ENCODE measurements around the gene CBARP.

CBARP gene, protein sequence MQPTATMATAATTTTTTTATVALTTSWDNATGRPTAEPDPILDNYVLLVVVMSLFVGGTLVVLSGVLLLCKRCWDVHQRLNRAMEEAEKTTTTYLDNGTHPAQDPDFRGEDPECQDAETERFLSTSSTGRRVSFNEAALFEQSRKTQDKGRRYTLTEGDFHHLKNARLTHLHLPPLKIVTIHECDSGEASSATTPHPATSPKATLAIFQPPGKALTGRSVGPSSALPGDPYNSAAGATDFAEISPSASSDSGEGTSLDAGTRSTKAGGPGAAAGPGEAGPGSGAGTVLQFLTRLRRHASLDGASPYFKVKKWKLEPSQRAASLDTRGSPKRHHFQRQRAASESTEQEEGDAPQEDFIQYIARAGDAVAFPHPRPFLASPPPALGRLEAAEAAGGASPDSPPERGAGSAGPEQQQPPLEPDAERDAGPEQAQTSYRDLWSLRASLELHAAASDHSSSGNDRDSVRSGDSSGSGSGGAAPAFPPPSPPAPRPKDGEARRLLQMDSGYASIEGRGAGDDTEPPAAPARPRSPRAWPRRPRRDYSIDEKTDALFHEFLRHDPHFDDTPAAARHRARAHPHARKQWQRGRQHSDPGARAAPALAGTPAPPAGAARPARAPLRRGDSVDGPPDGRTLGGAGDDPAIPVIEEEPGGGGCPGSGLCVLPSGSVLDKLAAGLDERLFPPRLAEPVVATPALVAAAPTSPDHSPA
- total RNA-seq, result 0 to 1.1 (median 0.50) reads per million in 9 experiments

DNA sequence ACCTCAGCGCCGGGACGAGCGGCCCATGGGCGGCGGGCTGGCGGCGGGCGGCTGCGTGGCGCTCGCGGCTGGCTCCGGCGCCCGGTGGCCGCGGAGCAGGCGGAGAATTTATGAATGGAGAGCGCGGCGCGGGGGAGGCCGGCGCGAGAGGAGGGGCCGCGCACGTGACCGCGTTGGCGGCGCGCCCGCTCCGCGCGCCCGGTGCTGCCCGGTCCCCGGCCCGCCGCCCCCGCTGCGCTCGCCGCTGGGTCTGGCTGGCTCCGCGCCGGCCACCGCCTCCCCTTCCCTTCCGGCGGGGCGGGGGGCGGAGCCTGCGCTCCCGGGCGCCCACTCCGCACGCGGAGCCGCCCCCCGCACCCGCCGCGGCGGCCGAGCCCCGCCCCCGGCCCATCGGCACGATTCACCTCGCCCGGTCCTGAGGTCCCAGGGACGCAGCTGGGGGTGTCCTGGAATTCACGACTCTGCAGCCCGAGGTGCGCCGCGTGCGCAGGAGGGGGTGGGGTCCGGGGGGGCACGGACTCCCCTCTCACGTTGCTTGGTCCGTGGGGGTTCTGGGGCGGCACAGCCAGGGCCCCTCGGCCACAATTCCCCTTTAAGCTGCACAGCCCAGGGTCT lies at the start of gene CBARP:
Gene CBARP (minus strand): TSS at position 252 of the 615 bp plus-strand sequence. CDS start 1,905 bp downstream, outside the sequence.
- H3K27ac Mint-ChIP-seq, result peak within 1 kb of the TSS; percentile 77 to 81
- H3K4me1 Mint-ChIP-seq (ENCODE audit: low read depth in 2 of 2), result peaks cover 18 to 23% of the 10 kb centered on the region in 2 donors

DNA sequence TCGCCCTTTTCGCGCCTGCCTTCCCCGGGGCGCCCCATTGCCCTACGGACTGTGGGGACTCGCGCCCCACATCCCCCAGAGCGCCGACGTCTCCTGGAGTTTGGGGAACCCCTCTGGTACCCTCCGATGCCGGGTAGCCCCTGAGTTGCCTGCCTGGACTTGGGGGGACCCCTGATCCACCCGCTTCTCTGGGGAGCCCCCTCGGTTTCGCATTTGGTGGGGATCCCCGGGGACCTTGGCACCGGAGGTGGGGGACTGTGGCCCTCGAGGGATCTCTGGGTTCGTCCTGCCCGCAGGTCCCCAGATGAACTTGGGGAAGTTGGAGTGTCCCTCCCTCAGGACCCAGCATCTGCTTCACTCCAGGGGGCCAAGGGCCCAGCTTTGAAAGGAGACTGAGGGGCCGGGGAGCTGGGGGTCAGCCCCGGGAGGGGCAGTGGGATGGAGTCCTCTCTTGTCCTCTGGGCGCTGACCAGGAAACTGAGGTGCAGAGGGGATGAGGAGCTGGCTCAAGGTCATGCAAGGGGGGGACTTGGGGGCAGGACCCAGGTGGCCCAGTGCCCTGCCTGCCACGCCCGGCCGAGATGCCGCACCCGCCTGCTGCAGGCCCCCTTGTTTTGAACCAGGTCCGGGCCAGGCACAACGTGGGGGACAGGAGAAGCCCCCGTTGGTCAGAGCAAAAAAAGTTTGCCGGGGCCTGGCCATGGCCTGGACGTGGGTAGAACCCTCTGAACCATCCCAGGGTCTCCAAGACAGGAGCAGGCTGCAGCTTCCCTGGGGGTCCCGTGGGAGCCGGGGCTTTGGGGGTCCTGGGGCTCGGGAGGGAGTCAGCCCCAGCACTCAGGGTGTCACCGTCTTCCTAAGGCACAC lies 48.9 kb upstream of the CBARP start:
- Mint-ChIP-seq H3K27ac (no peak overlapping the region), H3K27me3 (peaks cover 20 to 56% of the 10 kb centered on the region in 2 donors), H3K36me3 (ENCODE audit: insufficient read depth) (peaks cover 1% of the 10 kb centered on the region), H3K4me1 (ENCODE audit: low read depth in 2 of 2) (peaks cover 1 to 9% of the 10 kb centered on the region in 2 donors), H3K9me3 (no peaks in the 10 kb centered on the region), H3K4me3 (peak overlapping the region; percentile 74 to 79)
- DNase-seq, result no peak
- ATAC-seq (replicated peaks), result no peak

More for the DNA sequence above, at the start of gene CBARP:
- H3K9me3 Mint-ChIP-seq, result no peaks in the 10 kb centered on the region
- peak within 1 kb of the TSS; percentile 85 to 89 for H3K4me3 Mint-ChIP-seq
- H3K36me3 Mint-ChIP-seq (ENCODE audit: insufficient read depth), result peaks cover 23% of the 10 kb centered on the region
- peak; percentile 1 for ATAC-seq (replicated peaks)
- peaks cover 10 to 11% of the 10 kb centered on the region in 2 donors for H3K27me3 Mint-ChIP-seq
- DNase-seq, result no peak

DNA sequence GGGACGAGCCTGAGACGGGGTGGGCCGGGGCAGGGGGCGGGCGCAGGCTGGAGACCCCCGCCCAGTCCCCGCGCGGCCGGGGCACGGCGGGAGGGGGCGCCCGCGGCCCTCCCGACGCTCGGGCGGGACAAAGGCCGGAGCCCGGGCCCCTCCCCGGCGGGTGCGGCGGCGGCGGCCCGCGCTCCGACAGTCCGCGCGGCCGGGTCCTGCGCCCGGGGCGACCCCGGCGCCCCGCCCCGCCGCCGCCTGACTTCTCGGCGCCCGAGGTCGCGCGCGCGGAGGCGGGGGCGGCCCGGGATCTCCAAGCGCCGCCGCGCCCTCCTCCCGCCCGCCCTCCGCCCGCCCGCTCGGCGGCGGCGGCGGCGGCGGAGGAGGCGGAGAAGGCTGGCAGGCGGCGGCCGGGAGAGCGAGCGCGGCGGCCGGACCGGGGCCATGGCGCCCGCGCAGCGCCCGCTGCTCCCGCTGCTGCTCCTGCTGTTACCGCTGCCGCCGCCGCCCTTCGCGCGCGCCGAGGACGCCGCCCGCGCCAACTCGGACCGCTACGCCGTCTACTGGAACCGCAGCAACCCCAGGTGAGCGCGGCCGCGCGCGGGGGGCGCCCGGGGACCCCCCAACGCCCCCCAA lies 48.0 kb upstream of the CBARP start, which contains the start of gene EFNA2:
Gene EFNA2 (plus strand): TSS at position 137 of the 624 bp plus-strand sequence. CDS start 296 bp downstream, at position 433.
- Mint-ChIP-seq H3K27ac (no peak within 1 kb of the TSS), H3K4me1 (ENCODE audit: low read depth in 2 of 2) (peaks cover 4 to 12% of the 10 kb centered on the region in 2 donors), H3K4me3 (peak within 1 kb of the TSS; percentile 74 to 79), H3K9me3 (no peaks in the 10 kb centered on the region), H3K36me3 (ENCODE audit: insufficient read depth) (peaks cover 3% of the 10 kb centered on the region), H3K27me3 (peaks cover 20 to 56% of the 10 kb centered on the region in 2 donors)
- peak; percentile 26 for ATAC-seq (replicated peaks)
- no peak for DNase-seq

DNA sequence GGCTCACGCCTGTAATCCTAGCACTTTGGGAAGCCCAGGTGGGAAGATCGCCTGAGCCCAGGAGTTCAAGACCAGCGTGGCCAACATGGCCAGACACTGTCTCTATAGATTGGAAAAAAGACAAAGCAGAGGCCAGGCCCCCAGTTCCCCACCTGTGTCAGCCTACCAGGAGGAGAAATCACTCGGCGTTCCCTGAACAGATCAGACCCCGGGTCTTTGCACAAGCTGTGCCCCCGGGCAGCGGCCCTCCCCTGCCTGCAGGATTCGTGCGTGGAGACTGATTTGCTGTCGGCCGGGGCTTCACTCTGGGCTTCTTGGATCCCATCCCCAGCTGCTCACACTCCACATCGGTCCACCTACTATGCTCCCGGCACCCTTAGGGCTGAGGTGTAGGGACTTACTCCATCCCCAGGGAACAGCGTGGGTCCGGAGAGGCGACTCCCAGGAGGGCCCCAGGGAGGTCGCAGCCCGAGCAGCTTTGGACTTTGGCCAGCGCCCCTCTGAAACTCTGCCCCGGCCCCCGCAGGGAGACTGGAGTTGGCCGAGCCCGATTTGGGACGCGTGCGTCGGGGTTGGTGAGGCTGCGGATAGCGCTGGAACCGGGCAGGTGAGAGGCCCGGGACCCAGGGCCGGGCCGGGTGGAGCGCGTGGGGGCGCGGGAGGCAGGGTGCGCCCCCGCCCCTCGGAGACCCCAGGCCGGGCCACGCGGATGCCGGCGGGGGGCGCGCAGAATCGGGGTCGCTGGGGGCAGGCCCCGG lies 47.4 kb upstream of the CBARP start:
- Mint-ChIP-seq H3K4me1 (ENCODE audit: low read depth in 2 of 2) (peaks cover 4 to 14% of the 10 kb centered on the region in 2 donors), H3K27me3 (peaks cover 20 to 53% of the 10 kb centered on the region in 2 donors), H3K4me3 (peak overlapping the region; percentile 54), H3K36me3 (ENCODE audit: insufficient read depth) (peaks cover 4% of the 10 kb centered on the region), H3K9me3 (no peaks in the 10 kb centered on the region), H3K27ac (no peak overlapping the region)
- no peak for DNase-seq
- ATAC-seq (replicated peaks), result no peak

DNA sequence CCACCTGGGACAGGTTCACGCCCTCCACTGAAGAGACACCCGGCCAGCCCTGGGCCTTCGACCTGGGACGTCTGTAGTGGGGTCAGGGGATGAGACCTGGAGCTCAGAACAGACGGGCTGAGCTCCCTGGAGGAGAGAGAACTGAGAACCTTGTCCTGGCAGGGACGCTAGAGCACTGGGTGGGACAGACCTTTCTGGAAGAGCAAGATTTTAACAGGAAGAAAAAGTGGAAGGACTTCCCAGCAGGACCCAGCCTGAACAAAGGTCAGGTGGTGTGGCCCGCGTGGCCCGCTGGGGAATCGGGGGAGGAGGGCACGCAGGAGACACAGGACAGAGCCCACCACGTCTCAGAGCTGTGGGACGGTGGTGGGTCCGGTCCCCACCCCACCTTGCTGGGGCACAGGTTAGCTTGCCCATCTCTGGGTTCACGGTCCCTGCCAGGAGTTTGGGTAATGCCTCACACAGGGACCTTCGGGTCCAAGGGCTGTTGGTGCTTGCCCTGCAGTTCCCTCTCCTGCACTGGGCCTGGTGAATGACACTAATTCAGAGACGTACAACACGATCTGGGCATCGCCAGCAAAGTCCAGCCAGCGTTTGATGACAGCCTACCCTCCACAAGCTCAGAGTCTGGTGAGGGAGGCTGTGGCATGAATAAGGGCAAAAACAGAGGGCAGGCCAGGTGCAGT lies 46.6 kb upstream of the CBARP start:
- H3K9me3 Mint-ChIP-seq, result no peaks in the 10 kb centered on the region
- no peak overlapping the region for H3K27ac Mint-ChIP-seq
- DNase-seq (no peak), ATAC-seq (replicated peaks) (no peak)
- H3K4me3 Mint-ChIP-seq, result peak overlapping the region; percentile 54
- peaks cover 20 to 46% of the 10 kb centered on the region in 2 donors for H3K27me3 Mint-ChIP-seq
- H3K36me3 Mint-ChIP-seq (ENCODE audit: insufficient read depth), result peaks cover 11% of the 10 kb centered on the region
- H3K4me1 Mint-ChIP-seq (ENCODE audit: low read depth in 2 of 2), result peaks cover 7 to 20% of the 10 kb centered on the region in 2 donors

DNA sequence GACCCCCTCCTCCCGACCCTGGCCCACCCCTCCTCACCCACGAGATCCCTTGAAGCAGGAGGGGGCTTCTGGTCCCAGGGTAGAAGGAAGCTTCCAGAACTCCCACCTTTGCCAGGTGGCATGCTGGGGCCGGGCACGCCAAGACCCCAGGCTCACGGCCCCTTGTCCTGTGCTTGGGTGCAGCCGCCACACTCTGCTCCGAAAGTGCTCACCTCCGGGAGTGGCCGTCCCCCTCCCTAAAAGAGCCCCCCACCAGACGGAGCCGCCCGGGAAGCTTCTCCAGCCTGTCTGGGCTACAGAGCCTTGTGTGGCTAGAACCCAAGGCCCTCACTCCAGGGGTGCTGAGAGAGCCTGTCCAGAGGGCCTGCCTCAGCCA lies 46.1 kb upstream of the CBARP start:
- peaks cover 20 to 40% of the 10 kb centered on the region in 2 donors for H3K27me3 Mint-ChIP-seq

DNA sequence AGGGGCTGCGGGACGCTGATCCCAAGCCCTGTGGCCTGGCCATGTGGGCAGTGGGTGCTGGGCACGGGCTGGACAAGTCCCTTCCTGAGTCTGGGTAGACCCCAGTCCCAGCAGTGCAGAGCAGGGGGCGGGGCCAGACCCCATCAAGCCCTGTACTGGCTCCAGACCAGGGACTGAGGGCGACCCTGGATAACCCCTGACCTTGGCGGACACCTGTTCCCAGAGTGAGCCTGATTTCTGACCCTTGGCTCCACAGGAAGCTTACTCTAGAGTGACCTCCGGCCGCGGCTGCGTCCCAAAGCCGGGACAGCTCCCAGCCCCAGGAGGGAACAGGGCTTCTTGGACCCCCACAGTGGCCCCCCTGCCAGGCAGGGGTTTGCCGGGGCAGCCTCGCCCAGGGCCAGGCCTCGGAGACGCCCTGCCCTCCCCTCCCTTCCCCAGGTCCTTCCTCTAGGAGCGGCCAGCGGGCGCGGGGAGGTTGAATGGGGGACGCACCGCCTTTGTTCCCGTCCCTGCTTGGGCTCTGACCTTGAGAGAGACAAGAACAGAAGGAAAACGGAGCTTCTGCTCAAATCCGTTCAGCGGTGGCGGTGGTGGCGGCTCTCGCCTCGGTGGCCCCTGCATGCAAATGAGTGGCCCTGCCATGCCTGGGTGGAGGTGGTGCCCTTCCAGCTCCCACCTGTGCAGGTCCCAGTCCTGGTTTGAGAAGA lies 45.6 kb upstream of the CBARP start:
- no peaks in the 10 kb centered on the region for H3K9me3 Mint-ChIP-seq
- peaks cover 7 to 20% of the 10 kb centered on the region in 2 donors for H3K4me1 Mint-ChIP-seq (ENCODE audit: low read depth in 2 of 2)
- H3K27ac Mint-ChIP-seq, result no peak overlapping the region
- no peak for DNase-seq
- peaks cover 15% of the 10 kb centered on the region for H3K36me3 Mint-ChIP-seq (ENCODE audit: insufficient read depth)
- no peak for ATAC-seq (replicated peaks)
- H3K27me3 Mint-ChIP-seq, result peaks cover 20 to 35% of the 10 kb centered on the region in 2 donors
- no peak overlapping the region for H3K4me3 Mint-ChIP-seq

More for the DNA sequence above, 46.1 kb upstream of the CBARP start:
- no peak for ATAC-seq (replicated peaks)
- H3K4me1 Mint-ChIP-seq (ENCODE audit: low read depth in 2 of 2), result peaks cover 7 to 20% of the 10 kb centered on the region in 2 donors
- peak overlapping the region; percentile 37 to 54 for H3K4me3 Mint-ChIP-seq
- peaks cover 14% of the 10 kb centered on the region for H3K36me3 Mint-ChIP-seq (ENCODE audit: insufficient read depth)
- no peak for DNase-seq
- H3K27ac Mint-ChIP-seq, result no peak overlapping the region
- no peaks in the 10 kb centered on the region for H3K9me3 Mint-ChIP-seq

DNA sequence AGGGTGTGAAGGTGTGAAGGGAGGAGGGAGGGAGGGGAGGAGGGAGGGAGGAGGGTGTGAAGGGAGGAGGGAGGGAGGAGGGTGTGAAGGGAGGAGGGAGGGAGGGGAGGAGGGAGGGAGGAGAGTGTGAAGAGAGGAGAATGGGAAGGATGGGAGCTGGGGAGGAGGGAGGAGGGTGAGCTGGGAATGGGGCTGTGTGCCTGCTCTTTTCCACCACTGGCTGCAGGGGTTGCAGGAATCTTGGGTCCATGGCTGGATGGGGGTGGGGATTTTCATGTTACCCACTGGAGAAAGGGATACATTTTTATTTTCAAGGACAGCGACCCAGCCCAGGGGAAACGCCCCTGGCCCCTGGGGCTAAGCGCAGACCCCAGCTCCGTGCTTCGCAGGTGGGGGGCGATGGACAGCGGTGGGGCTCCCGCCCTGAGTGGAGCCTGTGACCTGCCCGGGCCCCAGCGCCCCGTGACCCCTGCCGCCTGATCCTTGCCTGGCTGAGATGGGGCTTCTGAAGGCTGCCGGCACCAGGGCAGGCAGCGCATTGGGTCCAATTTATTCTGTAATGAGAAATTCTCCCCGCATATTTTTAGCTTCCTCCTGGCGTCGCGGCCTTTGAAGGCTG lies 44.9 kb upstream of the CBARP start:
- Mint-ChIP-seq H3K9me3 (no peaks in the 10 kb centered on the region), H3K27ac (no peak overlapping the region), H3K27me3 (peaks cover 20 to 28% of the 10 kb centered on the region in 2 donors), H3K4me3 (no peak overlapping the region), H3K36me3 (ENCODE audit: insufficient read depth) (peaks cover 21% of the 10 kb centered on the region), H3K4me1 (ENCODE audit: low read depth in 2 of 2) (peaks cover 7 to 19% of the 10 kb centered on the region in 2 donors)
- ATAC-seq (replicated peaks), result no peak
- no peak for DNase-seq

DNA sequence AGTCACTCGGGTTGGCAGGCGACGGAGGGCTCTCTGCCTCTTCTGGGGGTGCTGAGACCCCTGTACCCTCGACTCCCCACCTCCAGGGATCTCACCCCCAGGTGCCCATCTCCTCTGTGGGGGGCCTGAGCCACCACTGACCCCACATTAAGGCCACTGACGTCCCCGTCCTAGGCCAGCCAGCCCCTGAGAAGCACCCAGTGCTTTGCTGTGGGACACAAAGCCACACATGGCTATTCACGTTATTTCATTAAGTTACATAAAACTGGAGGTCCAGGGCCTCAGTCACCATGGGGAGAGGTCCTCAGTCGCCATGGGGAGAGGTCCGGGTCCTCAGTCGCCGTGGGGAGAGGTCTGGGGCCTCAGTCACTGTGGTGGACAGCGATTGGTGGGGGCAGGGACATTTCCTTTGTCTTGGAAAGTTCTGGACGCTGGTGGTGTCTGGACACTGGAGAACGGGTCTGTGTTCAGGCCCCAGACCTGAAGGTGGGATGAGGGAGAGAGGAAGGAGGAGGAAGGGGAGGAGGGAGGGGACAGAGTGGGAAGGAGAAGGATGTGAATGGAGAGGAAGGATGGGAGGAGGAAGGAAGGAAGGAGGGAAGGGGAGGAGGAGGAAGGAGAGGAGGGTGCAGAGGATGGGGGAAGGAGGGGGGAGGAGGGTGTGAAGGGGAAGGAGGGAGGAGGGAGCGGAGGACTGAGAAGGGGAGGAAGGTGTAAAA lies 43.9 kb upstream of the CBARP start:
- H3K36me3 Mint-ChIP-seq (ENCODE audit: insufficient read depth), result peaks cover 30% of the 10 kb centered on the region
- no peaks in the 10 kb centered on the region for H3K9me3 Mint-ChIP-seq
- ATAC-seq (replicated peaks) (no peak), DNase-seq (no peak)
- peaks cover 11 to 21% of the 10 kb centered on the region in 2 donors for H3K4me1 Mint-ChIP-seq (ENCODE audit: low read depth in 2 of 2)
- H3K27me3 Mint-ChIP-seq, result peaks cover 19 to 23% of the 10 kb centered on the region in 2 donors
- no peak overlapping the region for H3K4me3 Mint-ChIP-seq
- peak overlapping the region; percentile 77 to 86 for H3K27ac Mint-ChIP-seq

Measured in effector memory CD8-positive, alpha-beta T cell (primary cell).